GM23338 (cell line): ENCODE data around the gene USP10. TPM values are rescaled to one million over a fixed set of nuclear protein-coding genes. Genes with fewer than 3 reads are reported as not detected.

Experiments
- ATAC-seq: fragments of 200-7000 bp; cut with Tn5 transposase; 3 replicates; pipeline ENCODE4 v1.9.1; 2020
- DNase-seq: peaks from one replicate; pipeline ENCODE4 v3.0.0-alpha.2; 2015; ENCODE audit warnings: low spot score
- H2AFZ ChIP-seq: fragments of 200-600 bp; sonication (generic); 2 replicates; pipeline ENCODE4 v1.8.0; 2016; ENCODE audit warnings: antibody characterized with exemption, mild to moderate bottlenecking, moderate library complexity
- H3F3A ChIP-seq: fragments of 200-600 bp; sonication (generic); replicated peaks from 2 replicates; pipeline ENCODE4 v1.8.0; 2017; ENCODE audit warnings: antibody characterized with exemption, mixed run types, low read depth
- H3K27ac ChIP-seq: fragments of 200-600 bp; sonication (generic); 2 replicates; pipeline ENCODE4 v1.6.1; 2016; ENCODE audit warnings: low read depth
- H3K27me3 ChIP-seq: fragments of 200-600 bp; sonication (generic); 2 replicates; pipeline ENCODE4 v1.8.0; 2016; ENCODE audit warnings: mild to moderate bottlenecking, mixed run types, moderate library complexity; ENCODE audit not compliant: insufficient read depth
- H3K36me3 ChIP-seq: fragments of 200-600 bp; sonication (generic); 2 replicates; pipeline ENCODE4 v1.8.0; 2016; ENCODE audit warnings: mild to moderate bottlenecking; ENCODE audit not compliant: insufficient read depth
- H3K4me1 ChIP-seq: fragments of 200-600 bp; sonication (generic); 2 replicates; pipeline ENCODE4 v1.8.0; 2016; ENCODE audit warnings: mild to moderate bottlenecking, moderate library complexity; ENCODE audit not compliant: insufficient read depth
- H3K4me2 ChIP-seq: fragments of 200-600 bp; sonication (generic); 2 replicates; pipeline ENCODE4 v1.7.1; 2017; ENCODE audit warnings: mixed run types
- H3K4me3 ChIP-seq: fragments of 200-600 bp; sonication (generic); 2 replicates; pipeline ENCODE4 v1.6.1; 2016; ENCODE audit warnings: mixed run types
- H3K79me2 ChIP-seq: fragments of 200-600 bp; sonication (generic); replicated peaks from 2 replicates; pipeline ENCODE4 v1.8.0; 2017; ENCODE audit warnings: mild to moderate bottlenecking; ENCODE audit not compliant: insufficient read depth
- H3K9me2 ChIP-seq: fragments of 200-600 bp; sonication (generic); 2 replicates; pipeline ENCODE4 v1.8.0; 2017; ENCODE audit not compliant: insufficient read depth
- H4K20me1 ChIP-seq: fragments of 200-600 bp; sonication (generic); replicated peaks from 2 replicates; pipeline ENCODE4 v1.8.0; 2017; ENCODE audit warnings: mild to moderate bottlenecking; ENCODE audit not compliant: insufficient read depth
- H3K27ac Mint-ChIP-seq: 2 replicates; pipeline ENCODE4 v1.8.0; 2020; ENCODE audit warnings: inconsistent platforms, mild to moderate bottlenecking, moderate library complexity, mixed read lengths
- H3K27me3 Mint-ChIP-seq: 3 replicates; pipeline ENCODE4 v1.8.0; 2022; ENCODE audit warnings: low read depth, mild to moderate bottlenecking, moderate library complexity, mixed read lengths, inconsistent platforms; ENCODE audit not compliant: insufficient read depth, poor library complexity
- H3K36me3 Mint-ChIP-seq: 3 replicates; pipeline ENCODE4 v1.8.0; 2021; ENCODE audit warnings: low read depth, mild to moderate bottlenecking, inconsistent platforms, moderate library complexity, mixed read lengths
- H3K4me1 Mint-ChIP-seq: 3 replicates; pipeline ENCODE4 v1.8.0; 2020; ENCODE audit warnings: mild to moderate bottlenecking, inconsistent platforms, mixed read lengths
- H3K4me3 Mint-ChIP-seq: 3 replicates; pipeline ENCODE4 v1.8.0; 2021; ENCODE audit warnings: moderate library complexity, mild to moderate bottlenecking, inconsistent platforms, mixed read lengths
- H3K9me3 Mint-ChIP-seq: 3 replicates; pipeline ENCODE4 v1.8.0; 2020; ENCODE audit warnings: moderate library complexity, mild to moderate bottlenecking, inconsistent platforms, mixed read lengths
- CREB1 ChIP-seq: fragments of 250-450 bp; sonication (Bioruptor Pico); IDR thresholded peaks from 2 replicates; pipeline ENCODE4 v1.5.0; 2020; ENCODE audit warnings: low read depth, mild to moderate bottlenecking, moderate library complexity
- ETS1 ChIP-seq: IDR thresholded peaks from 2 replicates; pipeline ENCODE4 v1.6.1; 2016; ENCODE audit warnings: antibody characterized with exemption
- EZH2 ChIP-seq: fragments of 200-600 bp; sonication (generic); IDR thresholded peaks from one replicate; pipeline ENCODE4 v1.8.0; 2017; ENCODE audit warnings: antibody characterized with exemption, mild to moderate bottlenecking, low read depth; ENCODE audit not compliant: unreplicated experiment
- EZH2phosphoT487 ChIP-seq: fragments of 200-600 bp; sonication (generic); IDR thresholded peaks from one replicate; pipeline ENCODE4 v1.8.1; 2018; ENCODE audit warnings: antibody characterized with exemption; ENCODE audit not compliant: unreplicated experiment
- JUNB ChIP-seq: IDR thresholded peaks from one replicate; pipeline ENCODE4 v1.6.1; 2016; ENCODE audit warnings: antibody characterized with exemption; ENCODE audit not compliant: unreplicated experiment
- NANOG ChIP-seq: IDR thresholded peaks from 2 replicates; pipeline ENCODE4 v1.6.1; 2016; ENCODE audit warnings: antibody characterized with exemption, borderline replicate concordance
- POLR2AphosphoS5 ChIP-seq: IDR thresholded peaks from 2 replicates; pipeline ENCODE4 v1.6.1; 2016; ENCODE audit warnings: antibody characterized with exemption, low read depth
- REST ChIP-seq: IDR thresholded peaks from one replicate; pipeline ENCODE4 v1.6.1; 2018; ENCODE audit warnings: antibody characterized with exemption; ENCODE audit not compliant: unreplicated experiment
- STAT1 ChIP-seq: IDR thresholded peaks from one replicate; pipeline ENCODE4 v1.6.1; 2016; ENCODE audit warnings: antibody characterized with exemption; ENCODE audit not compliant: unreplicated experiment
- ZNF114 ChIP-seq: fragments of 250-450 bp; sonication (Bioruptor Pico); IDR thresholded peaks from 2 replicates; pipeline ENCODE4 v1.5.0; 2020; ENCODE audit warnings: mild to moderate bottlenecking, moderate library complexity
- ZNF331 ChIP-seq: fragments of 250-450 bp; sonication (Bioruptor Pico); IDR thresholded peaks from 2 replicates; pipeline ENCODE4 v1.5.0; 2020; ENCODE audit warnings: low read depth, mild to moderate bottlenecking, moderate library complexity
- polyA plus RNA-seq: library from polyadenylated mRNA; unstranded; fragments of >200 nt; fragmentation: Nextera tagmentation; extraction: Ambion mirVana; gene quantifications from 2 replicates; pipeline ENCODE4 v1.2.1, GENCODE V29; 2016
- total RNA-seq: library from RNA; depleted of rRNA; stranded (reverse); fragments of >200 nt; shearing (Covaris generic); gene quantifications from 2 replicates; pipeline ENCODE4 v1.2.3, GENCODE V29; 2014

USP10 gene
- total and polyA plus RNA-seq, 2 experiments from 2014 or later = 158 to 194 TPM

DNA sequence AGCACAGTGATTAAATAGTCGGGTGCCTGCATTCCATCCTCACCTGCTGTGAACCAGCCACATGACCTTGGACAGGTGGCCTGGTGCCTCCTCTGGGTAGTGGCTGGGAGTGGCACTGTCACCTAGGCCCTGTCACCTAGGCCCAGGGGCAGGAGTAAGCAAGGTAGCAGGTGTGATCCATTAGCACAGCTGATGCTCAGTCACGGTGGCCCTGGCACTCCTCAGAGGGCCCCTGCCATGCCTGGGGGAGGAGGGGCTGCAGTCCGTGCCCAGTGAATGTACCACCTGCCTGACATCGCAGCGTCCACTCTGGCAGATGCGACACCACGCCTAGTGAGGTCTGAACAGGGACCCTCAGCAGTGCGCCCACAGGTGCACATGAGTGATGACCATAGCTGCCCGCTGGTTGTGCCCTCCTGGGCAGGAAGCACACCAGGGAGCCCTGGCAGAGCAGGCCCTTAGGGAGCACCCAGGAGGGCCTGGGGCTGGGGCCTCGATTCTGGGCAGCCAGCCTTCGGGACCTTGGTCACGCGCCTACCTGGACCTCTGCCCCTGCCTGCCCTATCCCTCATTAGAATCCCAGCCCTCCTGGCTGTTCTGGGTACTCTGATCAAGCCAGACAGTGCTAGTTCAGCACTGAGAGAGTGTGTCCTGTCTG, 86.9 kb downstream of the USP10 start:
- H3K9me2 ChIP-seq = no peaks in the 10 kb centered on the region
- Mint-ChIP-seq H3K9me3 (no peaks in the 10 kb centered on the region), H3K36me3 (no peaks in the 10 kb centered on the region), H3K27me3 (peaks cover 3% of the 10 kb centered on the region), H3K4me3 (no peak overlapping the region), H3K4me1 (peaks cover 2% of the 10 kb centered on the region; the same call in 2 of the 3 replicates), H3K27ac (no peak overlapping the region)
- peaks cover 7% of the 10 kb centered on the region for H4K20me1 ChIP-seq
- no peaks in the 10 kb centered on the region for H3K27me3 ChIP-seq
- no peaks in the 10 kb centered on the region for H3K4me1 ChIP-seq
- H3K79me2 ChIP-seq = no peaks in the 10 kb centered on the region
- 0 out of 2 replicates have a peak, but pooled peaks cover 7% of the 10 kb centered on the region for H3F3A ChIP-seq
- TF ChIP-seq EZH2phosphoT487 = no peak
- no peak overlapping the region for H3K4me3 ChIP-seq
- no peak overlapping the region for H3K4me2 ChIP-seq
- H3K27ac ChIP-seq = no peak overlapping the region
- ATAC-seq (no peak), DNase-seq (no peak)
- H2AFZ ChIP-seq = no peak overlapping the region
- H3K36me3 ChIP-seq = no peaks in the 10 kb centered on the region

- Mint-ChIP-seq H3K4me1 (peaks cover 2% of the 10 kb centered on the region; the same call in 2 of the 3 replicates), H3K36me3 (no peaks in the 10 kb centered on the region), H3K27me3 (peaks cover 3% of the 10 kb centered on the region), H3K27ac (no peak overlapping the region), H3K9me3 (no peaks in the 10 kb centered on the region), H3K4me3 (no peak overlapping the region)
- H3F3A ChIP-seq = 0 out of 2 replicates have a peak, but pooled peaks cover 7% of the 10 kb centered on the region
- H3K27ac ChIP-seq = no peak overlapping the region
- no peak overlapping the region for H2AFZ ChIP-seq
- H3K4me2 ChIP-seq = no peak overlapping the region
- no peaks in the 10 kb centered on the region for H3K79me2 ChIP-seq
- H3K27me3 ChIP-seq = no peaks in the 10 kb centered on the region
- H3K36me3 ChIP-seq = no peaks in the 10 kb centered on the region
- no peak for TF ChIP-seq CREB1 (CRISPR knock-in tag)
- TF ChIP-seq ZNF331 (CRISPR knock-in tag) = no peak
- DNase-seq (no peak), ATAC-seq (no peak)
- no peaks in the 10 kb centered on the region for H3K9me2 ChIP-seq
- H4K20me1 ChIP-seq = peaks cover 4% of the 10 kb centered on the region
- H3K4me3 ChIP-seq = no peak overlapping the region
- no peaks in the 10 kb centered on the region for H3K4me1 ChIP-seq
These were observed 87.4 kb downstream of the USP10 start for GRCh38 chr16:84787263-84787622.

DNA sequence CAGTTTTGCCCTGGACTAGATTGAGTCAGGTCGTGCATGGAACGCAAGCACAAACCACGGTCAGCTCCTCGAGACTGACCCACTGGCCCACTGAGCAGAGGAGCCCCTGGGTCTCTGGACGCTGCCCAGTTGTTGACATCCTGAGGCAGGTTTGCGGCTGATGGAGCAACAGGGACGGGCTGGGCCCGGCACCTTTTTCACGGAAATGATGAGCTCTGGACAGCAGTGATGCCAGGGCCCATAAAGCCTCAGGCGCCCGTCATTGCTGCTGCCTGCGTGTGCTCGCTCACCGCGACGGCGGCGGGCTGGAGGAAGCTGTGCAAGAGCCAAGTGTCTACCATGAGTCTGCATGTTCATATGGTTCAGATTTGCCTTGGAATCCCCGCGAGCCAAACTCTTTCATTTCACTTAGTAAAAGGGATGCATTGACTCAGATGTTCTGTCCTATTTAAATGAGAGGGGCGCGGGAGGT, 89.2 kb downstream of the USP10 start:
- Histone ChIP-seq H2AFZ (no peak overlapping the region), H3F3A (0 out of 2 replicates have a peak, but pooled peaks cover 5% of the 10 kb centered on the region), H3K36me3 (no peaks in the 10 kb centered on the region), H4K20me1 (peaks cover 4% of the 10 kb centered on the region), H3K4me2 (no peak overlapping the region), H3K27ac (no peak overlapping the region), H3K79me2 (no peaks in the 10 kb centered on the region), H3K4me3 (no peak overlapping the region), H3K27me3 (no peaks in the 10 kb centered on the region), H3K4me1 (no peaks in the 10 kb centered on the region), H3K9me2 (no peaks in the 10 kb centered on the region)
- Mint-ChIP-seq H3K27me3 (peaks cover 3% of the 10 kb centered on the region), H3K9me3 (no peaks in the 10 kb centered on the region), H3K36me3 (no peaks in the 10 kb centered on the region), H3K4me1 (peaks cover 2% of the 10 kb centered on the region; the same call in 2 of the 3 replicates), H3K27ac (no peak overlapping the region), H3K4me3 (no peak overlapping the region)
- DNase-seq (no peak), ATAC-seq (no peak)
- TF ChIP-seq NANOG (no peak), CREB1 (CRISPR knock-in tag) (no peak), POLR2AphosphoS5 (no peak), ETS1 (no peak), ZNF331 (CRISPR knock-in tag) (no peak), REST (no peak), EZH2 (no peak), JUNB (no peak), ZNF114 (CRISPR knock-in tag) (no peak), EZH2phosphoT487 (no peak), STAT1 (no peak)
